Measurements from ENCODE around the gene ZNF581. TPM values are rescaled to one million over a fixed set of nuclear protein-coding genes. Genes with fewer than 3 reads are reported as not detected.

Gene ZNF581
- total and polyA plus RNA-seq, 4 experiments from 2014 or later: 21.2 to 28.5 (median 23.0) TPM

GRCh38 chr19:55621673-55622231 is 21.7 kb upstream of the ZNF581 start:
- no peak for DNase-seq
- H3K27me3 ChIP-seq (ENCODE audit: insufficient read depth, low read length): no peaks in the 10 kb centered on the region
- H3K27ac ChIP-seq (ENCODE audit: low read depth, low read length): no peak overlapping the region
- Mint-ChIP-seq H3K27me3 (no peaks in the 10 kb centered on the region), H3K9me3 (no peaks in the 10 kb centered on the region), H3K36me3 (peaks cover 2 to 20% of the 10 kb centered on the region in 2 donors), H3K4me1 (peaks cover 25 to 45% (median 36%) of the 10 kb centered on the region in 4 donors), H3K4me3 (no peak overlapping the region), H3K27ac (no peak overlapping the region)
- POLR2A ChIA-PET (ENCODE audit: partially characterized antibody): interaction anchor here (2.9 kb wide), 1 partner anchor 21 kb away, joined by 18 read pairs; the partner anchor contains the start of gene ZNF581
- CTCF ChIA-PET (ENCODE audit: partially characterized antibody): interaction anchor here (3.6 to 9.1 kb wide), 2 partner anchors 11 to 15 kb away, joined by 16 to 94 read pairs; partner anchors contain the start of gene ZNF865
- peaks cover 6% of the 10 kb centered on the region for H3K36me3 ChIP-seq (ENCODE audit: insufficient read depth, low read length)
- no peaks in the 10 kb centered on the region for H3K9me3 ChIP-seq (ENCODE audit: control insufficient read depth in 1 of 2, low read length in 2 of 2)
- no peak overlapping the region for H3K4me3 ChIP-seq (ENCODE audit: low read length in 2 of 2)
- intact Hi-C loops (cut with micrococcal nuclease): loop anchor here (10.0 kb wide), 1 partner anchor 237 kb away; the partner anchor contains the start of genes RPL28 and TMEM238
- peaks cover 32% of the 10 kb centered on the region for H3K4me1 ChIP-seq (ENCODE audit: insufficient read depth, low read length)

- no peak overlapping the region for H3K4me3 ChIP-seq (ENCODE audit: low read length in 2 of 2)
- peaks cover 4% of the 10 kb centered on the region for H3K36me3 ChIP-seq (ENCODE audit: insufficient read depth, low read length)
- no peaks in the 10 kb centered on the region for H3K27me3 ChIP-seq (ENCODE audit: insufficient read depth, low read length)
- CTCF ChIA-PET (ENCODE audit: partially characterized antibody): interaction anchor here (3.6 to 9.1 kb wide), 2 partner anchors 10 to 16 kb away, joined by 16 to 94 read pairs; partner anchors contain the start of gene ZNF865
- Mint-ChIP-seq H3K9me3 (no peaks in the 10 kb centered on the region), H3K4me3 (no peak overlapping the region), H3K27ac (no peak overlapping the region), H3K27me3 (no peaks in the 10 kb centered on the region), H3K36me3 (peaks cover 0 to 15% of the 10 kb centered on the region in 2 donors), H3K4me1 (peaks cover 28 to 51% (median 40%) of the 10 kb centered on the region in 4 donors)
- POLR2A ChIA-PET (ENCODE audit: partially characterized antibody): interaction anchor here (2.9 to 6.2 kb wide), 4 partner anchors 15 to 22 kb away, joined by 18 to 95 read pairs (median 76); partner anchors contain the start of genes FIZ1, ZNF524, ZNF580 and ZNF581
- no peak overlapping the region for H3K27ac ChIP-seq (ENCODE audit: low read depth, low read length)
- peak in 1 of 5 donors; percentile 36 for DNase-seq
- no peaks in the 10 kb centered on the region for H3K9me3 ChIP-seq (ENCODE audit: control insufficient read depth in 1 of 2, low read length in 2 of 2)
- H3K4me1 ChIP-seq (ENCODE audit: insufficient read depth, low read length): peaks cover 38% of the 10 kb centered on the region
- intact Hi-C loops (cut with micrococcal nuclease): loop anchor here (10.0 kb wide), 1 partner anchor 238 kb away; the partner anchor contains the start of genes RPL28 and TMEM238
Observed at GRCh38 chr19:55622242-55622969, 21.0 kb upstream of the ZNF581 start.

- peak in 1 of 5 donors; percentile 12 for DNase-seq
- no peaks in the 10 kb centered on the region for H3K27me3 Mint-ChIP-seq
- peak overlapping the region in 5 of 7 donors; percentile 54 to 99 (median 97) for H3K27ac Mint-ChIP-seq
- peaks cover 38% of the 10 kb centered on the region for H3K4me1 ChIP-seq (ENCODE audit: insufficient read depth, low read length)
- H3K27ac ChIP-seq (ENCODE audit: low read depth, low read length): no peak overlapping the region
- peaks cover 0 to 11% of the 10 kb centered on the region in 2 donors for H3K36me3 Mint-ChIP-seq
- H3K4me1 Mint-ChIP-seq: peaks cover 30 to 57% (median 42%) of the 10 kb centered on the region in 4 donors
- peak overlapping the region in 1 of 8 donors; percentile 36 for H3K4me3 Mint-ChIP-seq
- H3K9me3 ChIP-seq (ENCODE audit: control insufficient read depth in 1 of 2, low read length in 2 of 2): no peaks in the 10 kb centered on the region
- ChIA-PET POLR2A (ENCODE audit: partially characterized antibody) (interaction anchor here (1.2 to 6.2 kb wide), 6 partner anchors 11 to 42 kb away, joined by 4 to 95 read pairs (median 42); partner anchors contain the start of genes FIZ1, ZNF524, ZNF579 and ZNF580), CTCF (ENCODE audit: partially characterized antibody) (interaction anchor here (0.7 to 9.1 kb wide), 4 partner anchors 9 to 119 kb away, joined by 3 to 94 read pairs (median 20); partner anchors contain the start of genes FIZ1, ZNF524 and ZNF865)
- no peak overlapping the region for H3K4me3 ChIP-seq (ENCODE audit: low read length in 2 of 2)
- H3K27me3 ChIP-seq (ENCODE audit: insufficient read depth, low read length): no peaks in the 10 kb centered on the region
- H3K9me3 Mint-ChIP-seq: no peaks in the 10 kb centered on the region
- intact Hi-C loops (cut with micrococcal nuclease): loop anchor here (10.0 kb wide), 1 partner anchor 238 kb away; the partner anchor contains the start of genes RPL28 and TMEM238
- H3K36me3 ChIP-seq (ENCODE audit: insufficient read depth, low read length): no peaks in the 10 kb centered on the region
Observed at GRCh38 chr19:55623130-55623529, 20.3 kb upstream of the ZNF581 start.

DNA sequence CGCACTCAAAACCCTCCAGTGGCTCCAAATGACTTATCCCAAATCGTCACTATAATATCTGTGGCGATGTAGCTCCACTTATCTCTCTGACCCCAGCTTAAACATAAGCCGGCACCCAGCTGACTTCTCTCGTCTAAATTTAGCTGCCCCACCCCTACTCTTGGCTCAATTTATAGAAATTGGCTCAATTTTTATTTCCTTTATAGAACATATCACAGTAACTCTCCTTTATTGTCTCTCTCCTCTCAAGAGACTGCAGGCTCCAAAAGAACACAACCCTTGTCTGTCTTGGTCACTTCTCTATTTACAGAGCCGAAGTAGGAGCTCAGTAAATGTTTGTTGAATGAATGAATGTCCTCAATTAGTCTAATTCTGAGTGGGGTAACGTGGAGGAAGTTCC is 19.9 kb upstream of the ZNF581 start:
- Histone ChIP-seq H3K27ac (ENCODE audit: low read depth, low read length) (peak overlapping the region; percentile 43), H3K36me3 (ENCODE audit: insufficient read depth, low read length) (no peaks in the 10 kb centered on the region), H3K9me3 (ENCODE audit: control insufficient read depth in 1 of 2, low read length in 2 of 2) (no peaks in the 10 kb centered on the region), H3K27me3 (ENCODE audit: insufficient read depth, low read length) (no peaks in the 10 kb centered on the region), H3K4me3 (ENCODE audit: low read length in 2 of 2) (no peak overlapping the region), H3K4me1 (ENCODE audit: insufficient read depth, low read length) (peaks cover 38% of the 10 kb centered on the region)
- intact Hi-C loops (cut with micrococcal nuclease): loop anchor here (10.0 kb wide), 1 partner anchor 239 kb away; the partner anchor contains the start of genes RPL28 and TMEM238
- POLR2A ChIA-PET (ENCODE audit: partially characterized antibody): interaction anchor here (0.8 to 6.2 kb wide), 7 partner anchors 11 to 364 kb away, joined by 3 to 95 read pairs (median 18); partner anchors contain the start of genes FIZ1, PPP6R1, ZNF524 and ZNF579
- H3K4me3 Mint-ChIP-seq: peak overlapping the region in 1 of 8 donors; percentile 88
- peak in 1 of 5 donors; percentile 10 for DNase-seq
- H3K27ac Mint-ChIP-seq: peak overlapping the region; percentile 6 to 99 (median 98)
- no peaks in the 10 kb centered on the region for H3K27me3 Mint-ChIP-seq
- CTCF ChIA-PET (ENCODE audit: partially characterized antibody): interaction anchor here (0.7 to 9.1 kb wide), 4 partner anchors 9 to 120 kb away, joined by 3 to 94 read pairs (median 20); partner anchors contain the start of genes FIZ1, ZNF524 and ZNF865
- H3K9me3 Mint-ChIP-seq: no peaks in the 10 kb centered on the region
- H3K36me3 Mint-ChIP-seq: peaks cover 0 to 11% of the 10 kb centered on the region in 2 donors
- H3K4me1 Mint-ChIP-seq: peaks cover 30 to 57% (median 42%) of the 10 kb centered on the region in 4 donors

DNA sequence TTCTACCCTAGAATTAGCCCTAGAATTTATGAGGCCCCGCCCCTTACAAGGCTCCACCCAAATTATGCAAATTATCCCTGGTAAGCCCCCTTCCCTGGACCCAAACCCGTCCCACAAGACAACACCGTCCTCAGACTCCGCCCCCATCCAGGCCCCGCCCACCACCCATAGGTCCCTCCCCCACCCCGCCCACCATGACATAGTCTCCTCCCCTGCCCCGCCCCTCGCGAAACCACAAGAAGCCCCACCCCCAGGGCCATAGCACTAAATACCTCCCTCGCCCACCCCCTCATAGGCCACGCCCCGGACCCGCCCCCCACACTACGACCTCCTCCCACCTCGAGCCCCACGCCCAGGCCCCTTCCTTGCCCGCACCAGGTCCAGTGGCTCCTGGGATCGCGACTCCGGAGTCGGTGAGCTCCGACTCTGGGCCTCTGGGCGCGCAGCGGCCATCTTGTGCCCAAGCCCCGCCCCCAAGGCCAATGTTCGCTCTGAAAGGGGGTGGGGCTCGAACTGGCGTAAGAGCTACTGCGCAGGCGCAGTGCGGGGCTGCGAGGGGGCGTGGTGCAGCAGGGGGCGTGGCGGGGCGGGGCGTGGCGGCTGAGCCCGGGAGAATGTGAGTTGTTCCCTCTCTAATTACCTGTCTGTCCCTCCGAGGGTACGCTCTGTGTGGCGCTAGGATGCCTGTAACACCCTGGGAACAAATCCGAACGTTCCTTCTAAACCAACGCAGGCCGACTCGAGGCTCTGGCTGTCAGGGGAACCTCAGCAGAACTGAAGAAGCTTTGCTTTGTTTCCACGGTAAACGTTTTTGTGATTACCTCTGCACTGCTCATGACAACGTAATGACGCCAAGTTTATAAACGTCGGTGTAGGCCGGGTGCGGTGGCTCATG is 19.1 kb upstream of the ZNF581 start, which contains the start of gene ZNF784:
Gene ZNF784, minus strand, starts transcription at position 458 of the 895 bp plus-strand sequence. Its CDS starts 5 bp downstream, at position 453.
- peaks cover 0 to 11% of the 10 kb centered on the region in 2 donors for H3K36me3 Mint-ChIP-seq
- ChIA-PET POLR2A (ENCODE audit: partially characterized antibody) (interaction anchor here (0.6 to 6.2 kb wide), 17 partner anchors 9 to 508 kb away, joined by 3 to 95 read pairs (median 4); partner anchors contain the start of genes FIZ1, PPP6R1, TMEM238 and UBE2S), CTCF (ENCODE audit: partially characterized antibody) (interaction anchor here (0.6 to 9.1 kb wide), 12 partner anchors 8 to 471 kb away, joined by 3 to 94 read pairs (median 7); partner anchors contain the start of genes FIZ1, ZNF524 and ZNF865)
- DNase-seq: peak; percentile 90 to 94 (median 93)
- no peaks in the 10 kb centered on the region for H3K27me3 Mint-ChIP-seq
- Histone ChIP-seq H3K4me1 (ENCODE audit: insufficient read depth, low read length) (peaks cover 38% of the 10 kb centered on the region), H3K9me3 (ENCODE audit: control insufficient read depth in 1 of 2, low read length in 2 of 2) (no peaks in the 10 kb centered on the region), H3K4me3 (ENCODE audit: low read length in 2 of 2) (peak within 1 kb of the TSS; percentile 57 to 64), H3K27me3 (ENCODE audit: insufficient read depth, low read length) (no peaks in the 10 kb centered on the region), H3K27ac (ENCODE audit: low read depth, low read length) (peak within 1 kb of the TSS; percentile 88), H3K36me3 (ENCODE audit: insufficient read depth, low read length) (no peaks in the 10 kb centered on the region)
- no peaks in the 10 kb centered on the region for H3K9me3 Mint-ChIP-seq
- peaks cover 30 to 57% (median 42%) of the 10 kb centered on the region in 4 donors for H3K4me1 Mint-ChIP-seq
- intact Hi-C loops (cut with micrococcal nuclease): loop anchor here (1.0 to 10.0 kb wide), 7 partner anchors 8 to 240 kb away; partner anchors contain the start of genes FIZ1, RPL28, TMEM238 and ZNF628
- peak within 1 kb of the TSS; percentile 88 to 96 (median 90) for H3K4me3 Mint-ChIP-seq
- H3K27ac Mint-ChIP-seq: peak within 1 kb of the TSS; percentile 96 to 99 (median 98)

- no peak for DNase-seq
- H3K27me3 ChIP-seq (ENCODE audit: insufficient read depth, low read length): no peaks in the 10 kb centered on the region
- H3K9me3 Mint-ChIP-seq: no peaks in the 10 kb centered on the region
- H3K27ac Mint-ChIP-seq: peak overlapping the region; percentile 96 to 99 (median 98)
- H3K9me3 ChIP-seq (ENCODE audit: control insufficient read depth in 1 of 2, low read length in 2 of 2): no peaks in the 10 kb centered on the region
- intact Hi-C loops (cut with micrococcal nuclease): loop anchor here (10.0 kb wide), 1 partner anchor 240 kb away; the partner anchor contains the start of genes RPL28 and TMEM238
- peak overlapping the region; percentile 57 to 64 for H3K4me3 ChIP-seq (ENCODE audit: low read length in 2 of 2)
- ChIA-PET CTCF (ENCODE audit: partially characterized antibody) (interaction anchor here (0.6 to 9.1 kb wide), 13 partner anchors 8 to 472 kb away, joined by 3 to 94 read pairs (median 4); partner anchors contain the start of genes FIZ1, ZNF524 and ZNF865), POLR2A (ENCODE audit: partially characterized antibody) (interaction anchor here (0.6 to 6.2 kb wide), 15 partner anchors 8 to 241 kb away, joined by 3 to 95 read pairs (median 7); partner anchors contain the start of genes FIZ1, TMEM238, U2AF2 and UBE2S)
- H3K27ac ChIP-seq (ENCODE audit: low read depth, low read length): peak overlapping the region; percentile 88
- H3K36me3 Mint-ChIP-seq: peaks cover 0 to 11% of the 10 kb centered on the region in 2 donors
- H3K4me1 ChIP-seq (ENCODE audit: insufficient read depth, low read length): peaks cover 38% of the 10 kb centered on the region
- peaks cover 30 to 56% (median 42%) of the 10 kb centered on the region in 4 donors for H3K4me1 Mint-ChIP-seq
- peak overlapping the region; percentile 88 to 96 (median 90) for H3K4me3 Mint-ChIP-seq
- no peaks in the 10 kb centered on the region for H3K27me3 Mint-ChIP-seq
- H3K36me3 ChIP-seq (ENCODE audit: insufficient read depth, low read length): no peaks in the 10 kb centered on the region
Observed at GRCh38 chr19:55625004-55625326, 18.5 kb upstream of the ZNF581 start.

All from CD4-positive, alpha-beta memory T cell (primary cell).